C4-2B (cell line): ENCODE results near the gene TCHHL1.

Source experiments
- CTCF ChIP-seq: fragments of 450-650 bp; conservative IDR thresholded peaks from 2 replicates; pipeline ENCODE4 v1.5.1; 2017; ENCODE audit warnings: mild to moderate bottlenecking
- ZFX ChIP-seq: fragments of 450-650 bp; IDR thresholded peaks from 2 replicates; pipeline ENCODE4 v1.6.1; 2017

GRCh38 chr1:152078831-152079441 is 9.9 kb downstream of the TCHHL1 start:
- TF ChIP-seq CTCF: no peak
- TF ChIP-seq ZFX: no peak
